HEK293 (cell line): ENCODE data around the gene GPR101.

ENCODE experiments used
- CTCF ChIA-PET: fragments of 350-600 bp; formaldehyde crosslinking; extraction: SDS; loops from one replicate; lab custom pipeline; 2021; ENCODE audit warnings: antibody characterized with exemption; lab: Yijun Ruan, JAX
- POLR2A ChIA-PET: fragments of 300-600 bp; formaldehyde crosslinking; extraction: SDS; loops from one replicate; lab custom pipeline; 2020; ENCODE audit warnings: antibody characterized with exemption, inconsistent platforms; lab: Yijun Ruan, JAX
- H3K27ac ChIP-seq: fragments of 200-500 bp; sonication (Bioruptor generic); 2 replicates; pipeline ENCODE4 v1.5.1; 2014; ENCODE audit warnings: low read depth, low read length, control low read depth, inconsistent platforms; ENCODE audit errors: extremely low read depth
- H3K36me3 ChIP-seq, 2 experiments: fragments of 200-500 bp in 1 of 2; sonication (Bioruptor generic) in 1 of 2; 1 replicate in 1 of 2; 2 replicates in 1 of 2; pipeline ENCODE4 v1.5.1; 2014 to 2017; ENCODE audit warnings: inconsistent platforms in 2 of 2, low read length in 2 of 2; ENCODE audit not compliant: control insufficient read depth in 2 of 2, insufficient read depth in 1 of 2
- H3K4me1 ChIP-seq: fragments of 200-500 bp; sonication (Bioruptor generic); 2 replicates; pipeline ENCODE4 v1.5.1; 2014; ENCODE audit warnings: mild to moderate bottlenecking, low read length, inconsistent platforms; ENCODE audit not compliant: control insufficient read depth, insufficient read depth
- H3K4me3 ChIP-seq: 2 replicates; pipeline ENCODE4 v1.5.1; 2011; ENCODE audit warnings: low read depth, mild to moderate bottlenecking, control low read depth, low read length, moderate library complexity
- H3K9me3 ChIP-seq: fragments of 200-500 bp; sonication (Bioruptor generic); 2 replicates; pipeline ENCODE4 v1.5.1; 2014; ENCODE audit warnings: low read depth, low read length, inconsistent platforms; ENCODE audit not compliant: control insufficient read depth, insufficient read depth
- GLIS1 ChIP-seq: fragments of 450-650 bp; formaldehyde crosslinking; IDR thresholded peaks from 2 replicates; pipeline ENCODE4 v1.5.1; 2016; ENCODE audit warnings: missing biosample characterization, missing genetic modification characterization
- GLIS2 ChIP-seq: fragments of 450-650 bp; formaldehyde crosslinking; IDR thresholded peaks from 2 replicates; pipeline ENCODE4 v1.5.1; 2016; ENCODE audit warnings: missing biosample characterization, missing genetic modification characterization
- HOXA7 ChIP-seq: sonication (generic); formaldehyde crosslinking; IDR thresholded peaks from 2 replicates; pipeline ENCODE4 v1.8.1; 2022; ENCODE audit warnings: missing genetic modification reagents, borderline replicate concordance
- YY2 ChIP-seq: fragments of 450-650 bp; formaldehyde crosslinking; IDR thresholded peaks from 2 replicates; pipeline ENCODE4 v1.5.1; 2016; ENCODE audit warnings: missing biosample characterization, missing genetic modification characterization
- ZIC2 ChIP-seq: fragments of 450-650 bp; formaldehyde crosslinking; IDR thresholded peaks from 2 replicates; pipeline ENCODE4 v1.5.1; 2016; ENCODE audit warnings: missing biosample characterization, missing genetic modification characterization
- ZNF24 ChIP-seq: fragments of 450-650 bp; formaldehyde crosslinking; IDR thresholded peaks from 2 replicates; pipeline ENCODE4 v1.5.1; 2016; ENCODE audit warnings: missing biosample characterization, missing genetic modification characterization
- ZNF26 ChIP-seq: fragments of 450-650 bp; formaldehyde crosslinking; IDR thresholded peaks from 2 replicates; pipeline ENCODE4 v1.5.1; 2016; ENCODE audit warnings: missing biosample characterization, missing genetic modification characterization
- ZNF266 ChIP-seq: fragments of 450-650 bp; formaldehyde crosslinking; IDR thresholded peaks from 2 replicates; pipeline ENCODE4 v1.5.1; 2016; ENCODE audit warnings: missing biosample characterization, missing genetic modification characterization, low read depth
- ZNF274 ChIP-seq, 2 experiments: fragments of 200-500 bp in 1 of 2; fragments of 450-650 bp in 1 of 2; sonication (Bioruptor generic) in 1 of 2; formaldehyde crosslinking in 1 of 2; IDR thresholded peaks; 2 replicates each; pipeline versions ENCODE4 v1.5.1 to v1.6.1; 2014 to 2016; ENCODE audit warnings: borderline replicate concordance in 1 of 2, inconsistent platforms in 1 of 2, low read length in 1 of 2, missing biosample characterization in 1 of 2, missing genetic modification characterization in 1 of 2
- ZNF335 ChIP-seq: fragments of 450-650 bp; formaldehyde crosslinking; conservative IDR thresholded peaks from 2 replicates; pipeline ENCODE4 v1.5.1; 2016; ENCODE audit warnings: missing biosample characterization, missing genetic modification characterization
- ZNF423 ChIP-seq: fragments of 450-650 bp; formaldehyde crosslinking; IDR thresholded peaks from 2 replicates; pipeline ENCODE4 v1.5.1; 2016; ENCODE audit warnings: missing biosample characterization, missing genetic modification characterization
- ZNF529 ChIP-seq: fragments of 450-650 bp; formaldehyde crosslinking; IDR thresholded peaks from 2 replicates; pipeline ENCODE4 v1.5.1; 2017; ENCODE audit warnings: missing genetic modification characterization, missing biosample characterization; ENCODE audit not compliant: insufficient replicate concordance
- ZNF658 ChIP-seq: fragments of 450-650 bp; formaldehyde crosslinking; IDR thresholded peaks from 2 replicates; pipeline ENCODE4; 2016; ENCODE audit warnings: missing biosample characterization, missing genetic modification characterization
- TF ChIP-seq, protein P1 (sequence below): fragments of 450-650 bp; formaldehyde crosslinking; optimal IDR thresholded peaks from 2 replicates; pipeline ENCODE3; 2016; ENCODE audit warnings: missing biosample characterization, mild to moderate bottlenecking, missing genetic modification characterization
- TF ChIP-seq, protein P2 (sequence below): fragments of 450-650 bp; IDR thresholded peaks from 2 replicates; pipeline ENCODE4 v1.5.1; 2018; ENCODE audit warnings: missing biosample characterization, missing genetic modification characterization
- TF ChIP-seq, protein P3 (sequence below): fragments of 450-650 bp; formaldehyde crosslinking; IDR thresholded peaks from 2 replicates; pipeline ENCODE4 v1.5.1; 2016; ENCODE audit warnings: missing biosample characterization, missing genetic modification characterization

Gene GPR101, protein sequence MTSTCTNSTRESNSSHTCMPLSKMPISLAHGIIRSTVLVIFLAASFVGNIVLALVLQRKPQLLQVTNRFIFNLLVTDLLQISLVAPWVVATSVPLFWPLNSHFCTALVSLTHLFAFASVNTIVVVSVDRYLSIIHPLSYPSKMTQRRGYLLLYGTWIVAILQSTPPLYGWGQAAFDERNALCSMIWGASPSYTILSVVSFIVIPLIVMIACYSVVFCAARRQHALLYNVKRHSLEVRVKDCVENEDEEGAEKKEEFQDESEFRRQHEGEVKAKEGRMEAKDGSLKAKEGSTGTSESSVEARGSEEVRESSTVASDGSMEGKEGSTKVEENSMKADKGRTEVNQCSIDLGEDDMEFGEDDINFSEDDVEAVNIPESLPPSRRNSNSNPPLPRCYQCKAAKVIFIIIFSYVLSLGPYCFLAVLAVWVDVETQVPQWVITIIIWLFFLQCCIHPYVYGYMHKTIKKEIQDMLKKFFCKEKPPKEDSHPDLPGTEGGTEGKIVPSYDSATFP

DNA sequence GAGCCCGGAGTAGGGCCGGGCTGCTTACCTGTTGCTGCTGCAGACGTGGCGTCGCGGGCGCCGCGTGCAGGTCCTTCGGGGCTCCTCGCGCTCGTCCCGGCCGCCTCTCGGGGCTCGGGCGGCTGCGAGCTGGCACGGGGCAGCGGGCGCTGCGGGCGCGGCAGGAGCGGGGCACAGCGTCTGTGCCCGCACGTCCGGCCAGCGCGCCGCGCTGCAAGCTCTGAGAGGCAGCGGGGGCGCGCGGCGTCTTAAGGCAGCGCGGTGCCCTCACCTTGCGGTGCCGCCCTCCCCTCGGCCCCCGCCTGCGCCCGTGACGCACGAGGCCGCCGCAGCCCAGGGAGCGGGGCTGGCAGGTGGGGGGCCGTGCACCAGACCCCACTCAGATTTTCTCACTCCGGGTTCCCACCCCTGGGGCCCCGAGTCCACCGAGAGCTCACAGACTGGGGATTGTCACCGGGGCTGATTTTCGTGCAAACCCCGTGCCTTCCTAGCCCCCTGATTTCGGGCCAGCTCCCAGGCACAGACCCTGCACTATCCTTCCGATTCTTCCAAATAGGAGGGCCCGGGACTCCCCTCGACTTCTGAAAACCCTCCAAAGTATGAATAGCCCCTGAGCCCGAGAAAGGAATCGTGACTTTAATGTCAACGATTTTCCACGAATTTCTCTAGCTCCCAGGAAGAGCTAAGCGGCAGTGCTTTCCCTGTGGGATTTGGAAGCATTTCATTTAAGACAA lies at the start of gene GPR101:
Gene GPR101 (minus strand): TSS at position 222 of the 734 bp plus-strand sequence. CDS start 2,321 bp downstream, outside the sequence.
- CTCF ChIA-PET, result interaction anchor here (1.2 kb wide), 1 partner anchor 19 kb away, joined by 5 read pairs; no protein-coding TSS in a partner anchor
- no peaks in the 10 kb centered on the region for H3K9me3 ChIP-seq
- H3K4me3 ChIP-seq, result no peak within 1 kb of the TSS; the same call in 1 of the 2 replicates
- H3K27ac ChIP-seq, result no peak within 1 kb of the TSS
- no peaks in the 10 kb centered on the region for H3K36me3 ChIP-seq
- POLR2A ChIA-PET, result interaction anchor here (0.5 kb wide), 1 partner anchor 17 kb away, joined by 4 read pairs; no protein-coding TSS in a partner anchor
- H3K4me1 ChIP-seq, result peaks cover 2% of the 10 kb centered on the region
- no peak for TF ChIP-seq YY2
- TF ChIP-seq ZNF529 (tag by site-specific recombination), result no peak
- TF ChIP-seq, protein P1, sequence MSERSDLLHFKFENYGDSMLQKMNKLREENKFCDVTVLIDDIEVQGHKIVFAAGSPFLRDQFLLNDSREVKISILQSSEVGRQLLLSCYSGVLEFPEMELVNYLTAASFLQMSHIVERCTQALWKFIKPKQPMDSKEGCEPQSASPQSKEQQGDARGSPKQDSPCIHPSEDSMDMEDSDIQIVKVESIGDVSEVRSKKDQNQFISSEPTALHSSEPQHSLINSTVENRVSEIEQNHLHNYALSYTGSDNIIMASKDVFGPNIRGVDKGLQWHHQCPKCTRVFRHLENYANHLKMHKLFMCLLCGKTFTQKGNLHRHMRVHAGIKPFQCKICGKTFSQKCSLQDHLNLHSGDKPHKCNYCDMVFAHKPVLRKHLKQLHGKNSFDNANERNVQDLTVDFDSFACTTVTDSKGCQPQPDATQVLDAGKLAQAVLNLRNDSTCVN (tag by site-specific recombination), result peak; percentile 35
- peak; percentile 74 for TF ChIP-seq GLIS2
- TF ChIP-seq ZIC2, result peak; percentile 28; the same call in 1 of the 2 replicates
- peak; percentile 87 for TF ChIP-seq GLIS1 (tag by site-specific recombination)
- 0 out of 2 replicates have a peak, but pooled peaks have one; percentile 0 for TF ChIP-seq ZNF335 (tag by site-specific recombination)
- TF ChIP-seq ZNF26 (tag by site-specific recombination), result no peak
- TF ChIP-seq ZNF423 (tag by site-specific recombination), result no peak

DNA sequence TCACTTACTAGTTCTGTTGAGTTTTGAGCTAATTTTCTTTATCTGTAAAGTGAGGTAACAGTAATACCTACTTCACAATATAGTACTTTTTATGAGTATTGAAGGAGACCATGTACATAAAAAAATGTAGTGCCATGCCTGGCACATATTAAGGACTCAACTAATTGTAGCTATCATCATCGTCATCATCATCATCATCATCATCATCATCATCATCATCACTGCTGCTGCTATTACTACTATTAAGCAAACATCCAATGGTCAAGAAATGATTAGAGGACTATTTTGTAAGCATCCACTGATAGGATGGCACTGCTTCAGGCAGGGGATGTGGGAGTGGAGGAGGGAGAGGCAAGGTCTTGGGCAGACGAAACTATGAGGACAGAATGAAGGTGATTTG lies 47.4 kb upstream of the GPR101 start:
- Histone ChIP-seq H3K9me3 (no peaks in the 10 kb centered on the region; the same call in 1 of the 2 replicates), H3K4me3 (no peak overlapping the region), H3K36me3 (no peaks in the 10 kb centered on the region), H3K27ac (no peak overlapping the region), H3K4me1 (no peaks in the 10 kb centered on the region)
- TF ChIP-seq HOXA7 (CRISPR knock-in tag) (no peak), ZNF658 (tag by site-specific recombination) (no peak), ZNF423 (tag by site-specific recombination) (no peak), ZNF274 (IDR thresholded peaks at IDR 0.05; ENCODE audit: low read length) (no peak), ZNF274 (tag by site-specific recombination; IDR thresholded peaks at IDR 0.05; ENCODE audit: borderline replicate concordance) (no peak), ZNF266 (tag by site-specific recombination) (no peak), ZNF24 (tag by site-specific recombination) (no peak)
- TF ChIP-seq, protein P2, sequence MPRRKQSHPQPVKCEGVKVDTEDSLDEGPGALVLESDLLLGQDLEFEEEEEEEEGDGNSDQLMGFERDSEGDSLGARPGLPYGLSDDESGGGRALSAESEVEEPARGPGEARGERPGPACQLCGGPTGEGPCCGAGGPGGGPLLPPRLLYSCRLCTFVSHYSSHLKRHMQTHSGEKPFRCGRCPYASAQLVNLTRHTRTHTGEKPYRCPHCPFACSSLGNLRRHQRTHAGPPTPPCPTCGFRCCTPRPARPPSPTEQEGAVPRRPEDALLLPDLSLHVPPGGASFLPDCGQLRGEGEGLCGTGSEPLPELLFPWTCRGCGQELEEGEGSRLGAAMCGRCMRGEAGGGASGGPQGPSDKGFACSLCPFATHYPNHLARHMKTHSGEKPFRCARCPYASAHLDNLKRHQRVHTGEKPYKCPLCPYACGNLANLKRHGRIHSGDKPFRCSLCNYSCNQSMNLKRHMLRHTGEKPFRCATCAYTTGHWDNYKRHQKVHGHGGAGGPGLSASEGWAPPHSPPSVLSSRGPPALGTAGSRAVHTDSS, result peak; percentile 85
- TF ChIP-seq, protein P3, sequence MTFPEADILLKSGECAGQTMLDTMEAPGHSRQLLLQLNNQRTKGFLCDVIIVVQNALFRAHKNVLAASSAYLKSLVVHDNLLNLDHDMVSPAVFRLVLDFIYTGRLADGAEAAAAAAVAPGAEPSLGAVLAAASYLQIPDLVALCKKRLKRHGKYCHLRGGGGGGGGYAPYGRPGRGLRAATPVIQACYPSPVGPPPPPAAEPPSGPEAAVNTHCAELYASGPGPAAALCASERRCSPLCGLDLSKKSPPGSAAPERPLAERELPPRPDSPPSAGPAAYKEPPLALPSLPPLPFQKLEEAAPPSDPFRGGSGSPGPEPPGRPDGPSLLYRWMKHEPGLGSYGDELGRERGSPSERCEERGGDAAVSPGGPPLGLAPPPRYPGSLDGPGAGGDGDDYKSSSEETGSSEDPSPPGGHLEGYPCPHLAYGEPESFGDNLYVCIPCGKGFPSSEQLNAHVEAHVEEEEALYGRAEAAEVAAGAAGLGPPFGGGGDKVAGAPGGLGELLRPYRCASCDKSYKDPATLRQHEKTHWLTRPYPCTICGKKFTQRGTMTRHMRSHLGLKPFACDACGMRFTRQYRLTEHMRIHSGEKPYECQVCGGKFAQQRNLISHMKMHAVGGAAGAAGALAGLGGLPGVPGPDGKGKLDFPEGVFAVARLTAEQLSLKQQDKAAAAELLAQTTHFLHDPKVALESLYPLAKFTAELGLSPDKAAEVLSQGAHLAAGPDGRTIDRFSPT (tag by site-specific recombination), result no peak
- POLR2A ChIA-PET, result no interaction called here
- CTCF ChIA-PET, result no interaction called here
